ENCODE data around the gene MGAT4A. TPM values are rescaled to one million over a fixed set of nuclear protein-coding genes. Genes with fewer than 3 reads are reported as not detected.

The MGAT4A gene
- total and polyA plus RNA-seq, 2 of the 13 experiments (the other 11 are each of a cell fraction or from before 2014, with no cell fraction given): 47.2 to 90.9 TPM

- TF ChIP-seq ZBTB33 (CRISPR knock-in tag; IDR thresholded peaks at IDR 0.05) (0 out of 2 replicates have a peak, but pooled peaks have one; percentile 22), SKI (IDR thresholded peaks at IDR 0.05; ENCODE audit: partially characterized antibody) (peak; percentile 34), RBAK (CRISPR knock-in tag; IDR thresholded peaks at IDR 0.05) (0 out of 2 replicates have a peak, but pooled peaks have one; percentile 36), FOXO1 (CRISPR knock-in tag; IDR thresholded peaks at IDR 0.05) (peak; percentile 85), HMGA1 (CRISPR knock-in tag; conservative IDR thresholded peaks at IDR 0.05) (no peak), POLR2G (IDR thresholded peaks at IDR 0.05; ENCODE audit: low read depth, low read length) (peak; percentile 73), ZNF704 (CRISPR knock-in tag; IDR thresholded peaks at IDR 0.05; ENCODE audit: borderline replicate concordance) (0 out of 2 replicates have a peak, but pooled peaks have one; percentile 21), MTERF4 (CRISPR knock-in tag; IDR thresholded peaks at IDR 0.05) (0 out of 2 replicates have a peak, but pooled peaks have one; percentile 80), CREM (IDR thresholded peaks at IDR 0.05) (peak; percentile 46; the same call in 1 of the 2 replicates), CREM (CRISPR knock-in tag; IDR thresholded peaks at IDR 0.05) (no peak), ZNF292 (CRISPR knock-in tag; IDR thresholded peaks at IDR 0.05; ENCODE audit: borderline replicate concordance, low read depth) (peak; percentile 80; the same call in 1 of the 2 replicates), KAT8 (CRISPR knock-in tag; IDR thresholded peaks at IDR 0.05) (peak; percentile 89), TGIF2 (CRISPR knock-in tag; IDR thresholded peaks at IDR 0.05) (peak; percentile 95; the same call in 1 of the 2 replicates), ZNF83 (CRISPR knock-in tag; IDR thresholded peaks at IDR 0.05; ENCODE audit: borderline replicate concordance) (peak; percentile 31; the same call in 1 of the 2 replicates), GATAD2A (CRISPR knock-in tag; IDR thresholded peaks at IDR 0.05) (peak; percentile 86), SOX6 (IDR thresholded peaks at IDR 0.05) (no peak), SOX6 (CRISPR knock-in tag; IDR thresholded peaks at IDR 0.05) (peak; percentile 91), MNT (IDR thresholded peaks at IDR 0.05) (peak; percentile 62), SATB2 (CRISPR knock-in tag; IDR thresholded peaks at IDR 0.05) (no peak), PHF20 (CRISPR knock-in tag; IDR thresholded peaks at IDR 0.05) (0 out of 2 replicates have a peak, but pooled peaks have one; percentile 53), FOXM1 (CRISPR knock-in tag; IDR thresholded peaks at IDR 0.05) (0 out of 2 replicates have a peak, but pooled peaks have one; percentile 31), E2F1 (CRISPR knock-in tag; IDR thresholded peaks at IDR 0.05) (no peak)
These were observed 146.9 kb downstream of the MGAT4A start (continued) for GRCh38 chr2:98583816-98584618.
